ENCODE data around the gene MAP3K19.

- TF ChIP-seq POLR2A (IDR thresholded peaks at IDR 0.05; ENCODE audit: extremely low read depth, insufficient read length) (no peak), MYC (IDR thresholded peaks at IDR 0.05; ENCODE audit: low read depth, low read length) (no peak), CTCF (IDR thresholded peaks at IDR 0.05; ENCODE audit: low read depth, low read length) (no peak), MAX (IDR thresholded peaks at IDR 0.05; ENCODE audit: low read depth, low read length) (no peak)
Measured at GRCh38 chr2:135094508-135094907, 47.3 kb upstream of the MAP3K19 start.
